GM12874 (cell line): ENCODE results near the gene ANKMY2.

Experiments
- TF ChIP-seq, protein P1 (sequence below): IDR thresholded peaks from 2 replicates; pipeline ENCODE4 v1.5.1; 2011; ENCODE audit warnings: low read depth, mild to moderate bottlenecking, control low read depth, low read length, moderate library complexity; ENCODE audit not compliant: insufficient read depth

The ANKMY2 gene

GRCh38 chr7:16652888-16653287 is 7.3 kb upstream of the ANKMY2 start:
- TF ChIP-seq, protein P1, sequence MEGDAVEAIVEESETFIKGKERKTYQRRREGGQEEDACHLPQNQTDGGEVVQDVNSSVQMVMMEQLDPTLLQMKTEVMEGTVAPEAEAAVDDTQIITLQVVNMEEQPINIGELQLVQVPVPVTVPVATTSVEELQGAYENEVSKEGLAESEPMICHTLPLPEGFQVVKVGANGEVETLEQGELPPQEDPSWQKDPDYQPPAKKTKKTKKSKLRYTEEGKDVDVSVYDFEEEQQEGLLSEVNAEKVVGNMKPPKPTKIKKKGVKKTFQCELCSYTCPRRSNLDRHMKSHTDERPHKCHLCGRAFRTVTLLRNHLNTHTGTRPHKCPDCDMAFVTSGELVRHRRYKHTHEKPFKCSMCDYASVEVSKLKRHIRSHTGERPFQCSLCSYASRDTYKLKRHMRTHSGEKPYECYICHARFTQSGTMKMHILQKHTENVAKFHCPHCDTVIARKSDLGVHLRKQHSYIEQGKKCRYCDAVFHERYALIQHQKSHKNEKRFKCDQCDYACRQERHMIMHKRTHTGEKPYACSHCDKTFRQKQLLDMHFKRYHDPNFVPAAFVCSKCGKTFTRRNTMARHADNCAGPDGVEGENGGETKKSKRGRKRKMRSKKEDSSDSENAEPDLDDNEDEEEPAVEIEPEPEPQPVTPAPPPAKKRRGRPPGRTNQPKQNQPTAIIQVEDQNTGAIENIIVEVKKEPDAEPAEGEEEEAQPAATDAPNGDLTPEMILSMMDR, result no peak

DNA sequence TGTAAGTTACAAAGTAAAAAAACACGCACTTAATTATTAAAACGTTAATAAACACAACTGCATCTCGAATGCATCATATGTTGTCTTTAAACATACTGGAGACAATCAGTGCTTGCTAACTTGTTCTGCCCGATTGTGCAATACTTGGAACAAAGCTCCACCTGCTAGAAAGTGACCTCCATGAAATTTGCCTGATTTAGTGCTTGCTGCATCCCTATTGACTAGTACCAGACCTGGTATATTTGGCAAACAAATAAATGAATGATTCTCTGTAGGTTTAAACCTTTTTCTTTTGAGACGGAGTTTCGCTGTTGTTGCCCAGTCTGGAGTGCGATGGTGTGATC is 6.7 kb upstream of the ANKMY2 start:
- TF ChIP-seq, protein P1, result no peak

DNA sequence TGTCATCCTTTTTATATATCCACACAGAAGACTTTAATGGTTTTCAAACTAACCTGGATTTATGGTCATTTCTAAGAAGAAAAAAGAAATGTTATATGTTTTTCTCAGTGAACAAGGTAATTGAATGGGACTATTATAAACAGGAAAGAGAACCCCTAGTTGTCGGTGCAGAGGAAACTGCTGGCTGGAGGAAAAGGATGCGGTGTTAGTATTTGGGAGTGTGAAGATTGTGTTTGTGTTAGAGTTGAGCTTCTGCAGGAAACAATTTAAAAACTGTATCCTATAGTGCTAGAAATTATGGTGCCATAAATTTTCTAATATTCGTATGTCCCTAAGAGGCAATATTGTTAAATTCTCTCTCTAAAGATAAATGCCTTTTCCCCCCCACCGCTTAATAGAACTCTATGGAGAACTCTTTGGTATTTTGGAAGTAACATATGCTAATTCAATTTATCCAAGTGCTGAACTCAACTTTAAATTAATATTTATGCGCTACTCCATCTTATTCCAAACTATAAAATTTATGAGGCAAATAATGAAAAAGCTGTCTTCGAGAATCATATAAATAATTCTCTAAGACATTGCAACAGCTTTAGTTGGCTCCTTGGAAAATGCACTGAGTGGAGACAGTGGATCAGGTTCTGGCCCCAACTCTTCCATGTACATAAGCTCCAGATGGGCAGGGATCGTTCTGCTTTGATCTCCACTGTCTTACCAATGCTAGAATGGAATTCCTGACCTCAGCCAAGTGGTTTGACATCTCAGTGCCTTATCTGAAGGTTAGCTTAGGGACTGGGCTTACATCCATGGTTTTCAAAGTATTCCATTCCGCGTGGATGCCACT is 6.1 kb upstream of the ANKMY2 start:
- TF ChIP-seq, protein P1, result no peak

DNA sequence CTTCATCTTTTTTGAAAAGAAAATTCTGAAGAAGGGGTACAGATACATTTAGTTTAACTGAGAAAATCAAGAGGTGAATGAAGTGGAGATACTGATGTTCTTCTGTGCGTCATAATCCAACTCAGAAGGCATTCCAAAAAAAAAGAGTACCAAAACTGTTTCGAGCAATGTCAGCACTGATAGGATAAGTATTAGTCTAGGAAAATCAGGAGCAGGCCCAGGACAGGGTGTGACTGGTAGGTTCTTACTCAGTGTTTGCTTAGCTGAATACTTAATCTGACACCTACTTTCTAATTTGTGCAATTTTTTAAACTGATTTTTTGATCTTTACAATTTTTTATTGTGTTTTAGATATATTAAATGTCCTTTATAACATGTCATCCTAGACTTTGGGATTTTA is 4.7 kb upstream of the ANKMY2 start:
- TF ChIP-seq, protein P1, result no peak

- TF ChIP-seq, protein P1, result no peak
These were observed 3.6 kb upstream of the ANKMY2 start for GRCh38 chr7:16649196-16649595.

DNA sequence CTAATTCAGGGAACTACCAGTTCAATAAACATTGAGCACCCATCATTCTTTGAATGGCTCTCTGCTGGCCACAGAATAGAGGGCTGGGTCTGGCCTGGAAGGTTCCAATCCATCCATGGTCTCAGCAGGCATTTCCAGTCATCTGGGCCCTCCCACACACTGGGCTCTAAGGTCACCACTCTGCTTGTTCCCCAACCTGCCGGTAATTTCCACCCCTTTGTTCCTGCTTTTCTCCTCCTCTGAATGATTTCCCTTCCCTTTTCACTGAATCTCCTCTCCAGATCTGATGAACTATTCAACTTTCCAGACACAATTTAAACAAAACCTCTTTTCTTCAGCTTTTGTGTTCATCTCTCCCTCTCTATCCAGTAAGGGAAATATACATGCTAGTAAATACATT is 3.0 kb upstream of the ANKMY2 start:
- TF ChIP-seq, protein P1, result no peak

- TF ChIP-seq, protein P1, result no peak
These were observed 1.9 kb upstream of the ANKMY2 start for GRCh38 chr7:16647435-16647960.
